K562 (cell line): ENCODE results near the gene NUCB2. TPM values are rescaled to one million over a fixed set of nuclear protein-coding genes. Genes with fewer than 3 reads are reported as not detected.
A peak's percentile ranks its signal among the peaks of the same experiment; 100 is the strongest.

Source experiments
- CCNT2 ChIP-seq: IDR thresholded peaks from 2 replicates; pipeline ENCODE4 v1.6.1; 2011; ENCODE audit warnings: borderline replicate concordance, low read depth, mild to moderate bottlenecking, moderate library complexity, mixed read lengths, low read length; ENCODE audit not compliant: insufficient read length; ENCODE audit errors: extremely low read depth
- ELF1 ChIP-seq: fragments of 200-800 bp; sonication (Bioruptor generic); IDR thresholded peaks from 2 replicates; pipeline ENCODE4 v1.6.1; 2016; ENCODE audit warnings: missing genetic modification characterization, missing compliant biosample characterization
- FOXJ2 ChIP-seq: fragments of 200-800 bp; sonication (Bioruptor generic); IDR thresholded peaks from 2 replicates; pipeline ENCODE4 v1.6.1; 2016; ENCODE audit warnings: missing genetic modification characterization, missing compliant biosample characterization
- GATAD2A ChIP-seq: fragments of 450-650 bp; IDR thresholded peaks from 2 replicates; pipeline ENCODE4 v1.6.1; 2017
- HIVEP1 ChIP-seq: fragments of 250-450 bp; sonication (Bioruptor Pico); IDR thresholded peaks from 2 replicates; pipeline ENCODE4 v1.4.0; 2020; ENCODE audit warnings: mild to moderate bottlenecking
- MED1 ChIP-seq: sonication (generic); formaldehyde crosslinking; IDR thresholded peaks from 2 replicates; pipeline ENCODE4 v1.8.1; 2023; ENCODE audit warnings: missing genetic modification reagents, borderline replicate concordance
- MYC ChIP-seq, 2 experiments: fragments of 250-450 bp in 1 of 2; sonication (Bioruptor Pico) in 1 of 2; IDR thresholded peaks; 2 replicates each; pipeline versions ENCODE4 v1.5.1 to v1.6.1; 2012 to 2021; ENCODE audit warnings: low read depth in 2 of 2, borderline replicate concordance in 1 of 2, improper control_type of control experiment in 1 of 2, low read length in 1 of 2, mild to moderate bottlenecking in 1 of 2, moderate library complexity in 1 of 2
- NFIC ChIP-seq: fragments of 450-650 bp; IDR thresholded peaks from 2 replicates; pipeline ENCODE4 v1.6.1; 2017; ENCODE audit warnings: mild to moderate bottlenecking, inconsistent platforms
- POLR2G ChIP-seq: fragments of 200-400 bp; formaldehyde crosslinking; IDR thresholded peaks from 2 replicates; pipeline ENCODE4 v1.6.1; 2017; ENCODE audit warnings: low read depth, mild to moderate bottlenecking, antibody characterized with exemption, low read length, moderate library complexity
- RBBP5 ChIP-seq: fragments of 200-600 bp; sonication (generic); IDR thresholded peaks from 2 replicates; pipeline ENCODE4 v1.6.1; 2012; ENCODE audit warnings: borderline replicate concordance, mild to moderate bottlenecking, low read length, control low read depth, inconsistent platforms; ENCODE audit not compliant: insufficient read depth, poor library complexity, severe bottlenecking
- RNF2 ChIP-seq: sonication (generic); IDR thresholded peaks from 2 replicates; pipeline ENCODE4 v1.6.1; 2016
- SAFB2 ChIP-seq: fragments of 200-400 bp; formaldehyde crosslinking; IDR thresholded peaks from 2 replicates; pipeline ENCODE4 v1.6.1; 2018; ENCODE audit warnings: borderline replicate concordance, low read length, low read depth, moderate library complexity; ENCODE audit not compliant: severe bottlenecking
- SIN3A ChIP-seq, 2 experiments: fragments of 150-350 bp in 1 of 2; IDR thresholded peaks; 2 replicates each; pipeline ENCODE4 v1.6.1; 2011 to 2016; ENCODE audit warnings: borderline replicate concordance in 2 of 2, low read depth in 2 of 2, low read length in 2 of 2, mild to moderate bottlenecking in 2 of 2, moderate library complexity in 2 of 2; ENCODE audit not compliant: control insufficient read depth in 1 of 2
- TEAD1 ChIP-seq, 2 experiments: fragments of 450-650 bp in 1 of 2; sonication (generic) in 1 of 2; formaldehyde crosslinking; IDR thresholded peaks; 2 replicates each; pipeline versions ENCODE4 v1.4.0 to v1.8.0; 2020 to 2022; ENCODE audit warnings: mild to moderate bottlenecking in 2 of 2, missing genetic modification reagents in 1 of 2
- TRIM28 ChIP-seq: fragments of 450-650 bp; IDR thresholded peaks from 2 replicates; pipeline ENCODE4 v1.6.1; 2017
- ZBED1 ChIP-seq: IDR thresholded peaks from 2 replicates; pipeline ENCODE4 v1.6.1; 2014
- ZBTB1 ChIP-seq: sonication (generic); formaldehyde crosslinking; IDR thresholded peaks from 2 replicates; pipeline ENCODE4 v1.8.1; 2023; ENCODE audit warnings: missing genetic modification reagents, low read depth, mild to moderate bottlenecking, borderline replicate concordance
- ZFX ChIP-seq: sonication (generic); formaldehyde crosslinking; IDR thresholded peaks from 2 replicates; pipeline ENCODE4 v1.8.0; 2022; ENCODE audit warnings: mild to moderate bottlenecking, missing genetic modification reagents, moderate library complexity
- polyA plus RNA-seq, 8 experiments: library from polyadenylated mRNA; depleted of rRNA in 4 of 8; stranded (reverse) in 5 of 8; unstranded in 3 of 8; fragments of >200 nt; fragmentation: Nextera tagmentation in 2 of 8; fragmentation: Illumina TruSeq in 1 of 8; extraction: Ambion mirVana in 2 of 8; extraction: Trizol in 1 of 8; gene quantifications; 2 replicates each; pipeline versions ENCODE4 v1.2.1 to v1.2.3, GENCODE V29; 2011 to 2014; ENCODE audit warnings: inconsistent platforms in 1 of 8, missing spikeins in 1 of 8
- total RNA-seq, 7 experiments: library from RNA; depleted of rRNA in 6 of 7; stranded (reverse); fragments of >200 nt in 6 of 7; fragmentation: Illumina TruSeq in 2 of 7; extraction: Trizol in 2 of 7; gene quantifications; 2 replicates each; pipeline versions ENCODE4 v1.2.1 to v1.2.3, GENCODE V29; 2011 to 2021; ENCODE audit warnings: low replicate concordance in 1 of 7
- TF ChIP-seq, protein P1 (sequence below): sonication (generic); formaldehyde crosslinking; IDR thresholded peaks from 2 replicates; pipeline ENCODE4 v1.8.0; 2022; ENCODE audit warnings: missing genetic modification reagents, mild to moderate bottlenecking, moderate library complexity, borderline replicate concordance
- TF ChIP-seq, protein P2 (sequence below), 2 experiments: IDR thresholded peaks; 2 replicates each; pipeline ENCODE4 v1.6.1; 2012; ENCODE audit warnings: improper control_type of control experiment in 2 of 2, low read depth in 2 of 2, low read length in 2 of 2, borderline replicate concordance in 1 of 2
- TF ChIP-seq, protein P3 (sequence below): fragments of 450-650 bp; IDR thresholded peaks from 2 replicates; pipeline ENCODE4 v1.7.0; 2016; ENCODE audit warnings: borderline replicate concordance

NUCB2 gene
- total and polyA plus RNA-seq, 9 of the 15 experiments (the other 6 are each of a cell fraction or from before 2014, with no cell fraction given), result 54.0 to 108 (median 84.6) TPM

GRCh38 chr11:17352950-17353820, 76.6 kb downstream of the NUCB2 start (continued):
- TF ChIP-seq MYC (IDR thresholded peaks at IDR 0.05; ENCODE audit: low read depth, low read length) (peak; percentile 94), MYC (CRISPR knock-in tag; IDR thresholded peaks at IDR 0.05; ENCODE audit: borderline replicate concordance, low read depth) (no peak), RBBP5 (peak; percentile 82), ZBED1 (no peak), FOXJ2 (no peak), HIVEP1 (CRISPR knock-in tag) (no peak), RNF2 (peak; percentile 19; the same call in 1 of the 2 replicates), NFIC (peak; percentile 24), ZFX (CRISPR knock-in tag) (peak; percentile 70), POLR2G (peak; percentile 95), ELF1 (tag) (peak; percentile 44; the same call in 1 of the 2 replicates), SIN3A (IDR thresholded peaks at IDR 0.05; ENCODE audit: borderline replicate concordance in 2 of 2, control insufficient read depth in 1 of 2, low read depth in 2 of 2, low read length in 2 of 2) (peak; percentile 57 to 68; a peak in 2 of 4 replicates), ZBTB1 (CRISPR knock-in tag) (peak; percentile 90), TRIM28 (no peak), MED1 (CRISPR knock-in tag) (no peak), GATAD2A (peak; percentile 78; the same call in 1 of the 2 replicates), TEAD1 (CRISPR knock-in tag; IDR thresholded peaks at IDR 0.05) (peak in 1 of 2 experiments; percentile 67; a peak in 1 of 4 replicates), CCNT2 (peak; percentile 65), SAFB2 (no peak)
- TF ChIP-seq, protein P1, sequence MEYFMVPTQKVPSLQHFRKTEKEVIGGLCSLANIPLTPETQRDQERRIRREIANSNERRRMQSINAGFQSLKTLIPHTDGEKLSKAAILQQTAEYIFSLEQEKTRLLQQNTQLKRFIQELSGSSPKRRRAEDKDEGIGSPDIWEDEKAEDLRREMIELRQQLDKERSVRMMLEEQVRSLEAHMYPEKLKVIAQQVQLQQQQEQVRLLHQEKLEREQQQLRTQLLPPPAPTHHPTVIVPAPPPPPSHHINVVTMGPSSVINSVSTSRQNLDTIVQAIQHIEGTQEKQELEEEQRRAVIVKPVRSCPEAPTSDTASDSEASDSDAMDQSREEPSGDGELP (CRISPR knock-in tag), result peak; percentile 73
- TF ChIP-seq, protein P2, sequence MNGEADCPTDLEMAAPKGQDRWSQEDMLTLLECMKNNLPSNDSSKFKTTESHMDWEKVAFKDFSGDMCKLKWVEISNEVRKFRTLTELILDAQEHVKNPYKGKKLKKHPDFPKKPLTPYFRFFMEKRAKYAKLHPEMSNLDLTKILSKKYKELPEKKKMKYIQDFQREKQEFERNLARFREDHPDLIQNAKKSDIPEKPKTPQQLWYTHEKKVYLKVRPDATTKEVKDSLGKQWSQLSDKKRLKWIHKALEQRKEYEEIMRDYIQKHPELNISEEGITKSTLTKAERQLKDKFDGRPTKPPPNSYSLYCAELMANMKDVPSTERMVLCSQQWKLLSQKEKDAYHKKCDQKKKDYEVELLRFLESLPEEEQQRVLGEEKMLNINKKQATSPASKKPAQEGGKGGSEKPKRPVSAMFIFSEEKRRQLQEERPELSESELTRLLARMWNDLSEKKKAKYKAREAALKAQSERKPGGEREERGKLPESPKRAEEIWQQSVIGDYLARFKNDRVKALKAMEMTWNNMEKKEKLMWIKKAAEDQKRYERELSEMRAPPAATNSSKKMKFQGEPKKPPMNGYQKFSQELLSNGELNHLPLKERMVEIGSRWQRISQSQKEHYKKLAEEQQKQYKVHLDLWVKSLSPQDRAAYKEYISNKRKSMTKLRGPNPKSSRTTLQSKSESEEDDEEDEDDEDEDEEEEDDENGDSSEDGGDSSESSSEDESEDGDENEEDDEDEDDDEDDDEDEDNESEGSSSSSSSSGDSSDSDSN (IDR thresholded peaks at IDR 0.05; ENCODE audit: borderline replicate concordance in 1 of 2, low read depth in 2 of 2, low read length in 2 of 2), result peak; percentile 94 to 95
- TF ChIP-seq, protein P3, sequence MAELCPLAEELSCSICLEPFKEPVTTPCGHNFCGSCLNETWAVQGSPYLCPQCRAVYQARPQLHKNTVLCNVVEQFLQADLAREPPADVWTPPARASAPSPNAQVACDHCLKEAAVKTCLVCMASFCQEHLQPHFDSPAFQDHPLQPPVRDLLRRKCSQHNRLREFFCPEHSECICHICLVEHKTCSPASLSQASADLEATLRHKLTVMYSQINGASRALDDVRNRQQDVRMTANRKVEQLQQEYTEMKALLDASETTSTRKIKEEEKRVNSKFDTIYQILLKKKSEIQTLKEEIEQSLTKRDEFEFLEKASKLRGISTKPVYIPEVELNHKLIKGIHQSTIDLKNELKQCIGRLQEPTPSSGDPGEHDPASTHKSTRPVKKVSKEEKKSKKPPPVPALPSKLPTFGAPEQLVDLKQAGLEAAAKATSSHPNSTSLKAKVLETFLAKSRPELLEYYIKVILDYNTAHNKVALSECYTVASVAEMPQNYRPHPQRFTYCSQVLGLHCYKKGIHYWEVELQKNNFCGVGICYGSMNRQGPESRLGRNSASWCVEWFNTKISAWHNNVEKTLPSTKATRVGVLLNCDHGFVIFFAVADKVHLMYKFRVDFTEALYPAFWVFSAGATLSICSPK, result no peak
